Stimulated activated CD4-positive, alpha-beta T cell treated with anti-CD3 and anti-CD28 coated beads, Interleukin-4, amount 100 ng/mL, for 24 hours (primary cell): ENCODE measurements around the gene MATN1.

Source experiments
- DNase-seq: peaks from one replicate; pipeline ENCODE4 v3.0.0-alpha.2; 2020

Gene MATN1

GRCh38 chr1:30730346-30731108 lies 7.1 kb upstream of the MATN1 start:
- DNase-seq, result no peak

GRCh38 chr1:30729901-30730300 lies 6.5 kb upstream of the MATN1 start:
- DNase-seq, result no peak

- no peak for DNase-seq
These were observed 5.7 kb upstream of the MATN1 start for GRCh38 chr1:30728832-30729638.

- no peak for DNase-seq
These were observed 5.0 kb upstream of the MATN1 start for GRCh38 chr1:30728340-30728739.

- no peak for DNase-seq
These were observed 4.4 kb upstream of the MATN1 start for GRCh38 chr1:30727824-30728223.

GRCh38 chr1:30726773-30727684 lies 3.6 kb upstream of the MATN1 start:
- no peak for DNase-seq

- no peak for DNase-seq
These were observed 2.9 kb upstream of the MATN1 start for GRCh38 chr1:30726236-30726635.

GRCh38 chr1:30725450-30726095 lies 2.2 kb upstream of the MATN1 start:
- no peak for DNase-seq

GRCh38 chr1:30724655-30725421 lies 1.5 kb upstream of the MATN1 start:
- DNase-seq, result no peak

GRCh38 chr1:30724175-30724574 lies 790 bp upstream of the MATN1 start:
- no peak for DNase-seq

GRCh38 chr1:30721812-30722537 lies 1.4 kb downstream of the MATN1 start:
- no peak for DNase-seq

GRCh38 chr1:30721341-30721793 lies 2.0 kb downstream of the MATN1 start:
- DNase-seq, result no peak

- no peak for DNase-seq
These were observed 2.8 kb downstream of the MATN1 start for GRCh38 chr1:30720271-30721223.

- DNase-seq, result no peak
These were observed 3.7 kb downstream of the MATN1 start for GRCh38 chr1:30719406-30720270.

GRCh38 chr1:30718636-30719405 lies 4.6 kb downstream of the MATN1 start:
- peak; percentile 87 for DNase-seq

GRCh38 chr1:30718091-30718635 lies 5.2 kb downstream of the MATN1 start:
- DNase-seq, result peak; percentile 99

GRCh38 chr1:30716646-30717045 lies 6.7 kb downstream of the MATN1 start:
- no peak for DNase-seq

GRCh38 chr1:30715886-30716285 lies 7.5 kb downstream of the MATN1 start:
- DNase-seq, result no peak
